Fibroblast of gingiva (primary cell): ENCODE results near the gene NBAS.

ENCODE experiments used
- DNase-seq: peaks from one replicate; pipeline ENCODE4 v3.0.0-alpha.2; 2011; ENCODE audit warnings: low read depth

Gene NBAS

GRCh38 chr2:15163326-15163725, 397.8 kb downstream of the NBAS start:
- DNase-seq, result no peak

- DNase-seq, result no peak
These were observed 398.5 kb downstream of the NBAS start for GRCh38 chr2:15162620-15163019.

GRCh38 chr2:15160201-15160991, 400.7 kb downstream of the NBAS start:
- no peak for DNase-seq

- DNase-seq, result peak; percentile 51
These were observed 401.4 kb downstream of the NBAS start for GRCh38 chr2:15159751-15160177.

- no peak for DNase-seq
These were observed 401.9 kb downstream of the NBAS start for GRCh38 chr2:15159206-15159605.

GRCh38 chr2:15158532-15158931, 402.6 kb downstream of the NBAS start:
- no peak for DNase-seq

GRCh38 chr2:15158100-15158499, 403.0 kb downstream of the NBAS start:
- DNase-seq, result no peak

GRCh38 chr2:15155959-15156574, 405.1 kb downstream of the NBAS start:
- no peak for DNase-seq

- no peak for DNase-seq
These were observed 406.8 kb downstream of the NBAS start for GRCh38 chr2:15154297-15154696.

- DNase-seq, result no peak
These were observed 408.8 kb downstream of the NBAS start for GRCh38 chr2:15152382-15152781.

GRCh38 chr2:15149063-15149462, 412.1 kb downstream of the NBAS start:
- DNase-seq, result no peak

GRCh38 chr2:15147591-15147990, 413.5 kb downstream of the NBAS start:
- no peak for DNase-seq

- no peak for DNase-seq
These were observed 414.2 kb downstream of the NBAS start for GRCh38 chr2:15146960-15147359.

- DNase-seq, result no peak
These were observed 415.2 kb downstream of the NBAS start for GRCh38 chr2:15145919-15146318.

- DNase-seq, result no peak
These were observed 415.9 kb downstream of the NBAS start for GRCh38 chr2:15145046-15145817.

GRCh38 chr2:15142069-15142689, 419.0 kb downstream of the NBAS start:
- DNase-seq, result no peak

- no peak for DNase-seq
These were observed 419.9 kb downstream of the NBAS start for GRCh38 chr2:15141211-15141610.

- DNase-seq, result no peak
These were observed 424.5 kb downstream of the NBAS start for GRCh38 chr2:15136639-15137038.

- DNase-seq, result no peak
These were observed 426.2 kb downstream of the NBAS start for GRCh38 chr2:15134957-15135356.

- DNase-seq, result no peak
These were observed 427.7 kb downstream of the NBAS start for GRCh38 chr2:15133461-15133860.

- DNase-seq, result no peak
These were observed 432.3 kb downstream of the NBAS start for GRCh38 chr2:15128846-15129245.

- no peak for DNase-seq
These were observed 433.3 kb downstream of the NBAS start for GRCh38 chr2:15127876-15128275.

GRCh38 chr2:15127301-15127700, 433.8 kb downstream of the NBAS start:
- no peak for DNase-seq
